ENCODE results near the gene LRRC7. TPM values are rescaled to one million over a fixed set of nuclear protein-coding genes. Genes with fewer than 3 reads are reported as not detected.

The LRRC7 gene
- total and polyA plus RNA-seq, 2 experiments from 2014 or later = 1.2 TPM; not detected in 1

DNA sequence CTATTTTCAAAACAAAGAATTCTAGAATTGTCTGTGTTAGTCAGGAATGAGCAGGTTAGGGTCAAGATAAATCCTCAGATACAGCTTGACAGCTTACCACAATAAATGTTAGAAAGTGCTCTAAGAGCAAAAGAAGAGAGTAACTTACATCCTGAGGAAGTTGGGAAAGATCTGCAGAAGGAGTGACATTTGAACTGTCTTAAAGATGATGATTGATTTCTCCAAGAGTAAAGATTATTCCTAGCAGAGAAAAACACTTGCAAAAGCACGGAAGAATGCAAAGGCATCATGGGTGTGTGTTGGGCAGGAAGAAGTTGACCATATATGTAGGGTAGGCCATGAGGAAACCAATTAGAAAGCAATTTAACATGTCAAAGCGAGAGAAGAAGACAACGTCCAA lies 175.4 kb downstream of the LRRC7 start:
- TF ChIP-seq, protein P1, sequence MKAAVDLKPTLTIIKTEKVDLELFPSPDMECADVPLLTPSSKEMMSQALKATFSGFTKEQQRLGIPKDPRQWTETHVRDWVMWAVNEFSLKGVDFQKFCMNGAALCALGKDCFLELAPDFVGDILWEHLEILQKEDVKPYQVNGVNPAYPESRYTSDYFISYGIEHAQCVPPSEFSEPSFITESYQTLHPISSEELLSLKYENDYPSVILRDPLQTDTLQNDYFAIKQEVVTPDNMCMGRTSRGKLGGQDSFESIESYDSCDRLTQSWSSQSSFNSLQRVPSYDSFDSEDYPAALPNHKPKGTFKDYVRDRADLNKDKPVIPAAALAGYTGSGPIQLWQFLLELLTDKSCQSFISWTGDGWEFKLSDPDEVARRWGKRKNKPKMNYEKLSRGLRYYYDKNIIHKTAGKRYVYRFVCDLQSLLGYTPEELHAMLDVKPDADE (IDR thresholded peaks at IDR 0.05) = no peak
- TF ChIP-seq ZNF331 (CRISPR knock-in tag; IDR thresholded peaks at IDR 0.05; ENCODE audit: low read depth) = no peak
- TF ChIP-seq, protein P2, sequence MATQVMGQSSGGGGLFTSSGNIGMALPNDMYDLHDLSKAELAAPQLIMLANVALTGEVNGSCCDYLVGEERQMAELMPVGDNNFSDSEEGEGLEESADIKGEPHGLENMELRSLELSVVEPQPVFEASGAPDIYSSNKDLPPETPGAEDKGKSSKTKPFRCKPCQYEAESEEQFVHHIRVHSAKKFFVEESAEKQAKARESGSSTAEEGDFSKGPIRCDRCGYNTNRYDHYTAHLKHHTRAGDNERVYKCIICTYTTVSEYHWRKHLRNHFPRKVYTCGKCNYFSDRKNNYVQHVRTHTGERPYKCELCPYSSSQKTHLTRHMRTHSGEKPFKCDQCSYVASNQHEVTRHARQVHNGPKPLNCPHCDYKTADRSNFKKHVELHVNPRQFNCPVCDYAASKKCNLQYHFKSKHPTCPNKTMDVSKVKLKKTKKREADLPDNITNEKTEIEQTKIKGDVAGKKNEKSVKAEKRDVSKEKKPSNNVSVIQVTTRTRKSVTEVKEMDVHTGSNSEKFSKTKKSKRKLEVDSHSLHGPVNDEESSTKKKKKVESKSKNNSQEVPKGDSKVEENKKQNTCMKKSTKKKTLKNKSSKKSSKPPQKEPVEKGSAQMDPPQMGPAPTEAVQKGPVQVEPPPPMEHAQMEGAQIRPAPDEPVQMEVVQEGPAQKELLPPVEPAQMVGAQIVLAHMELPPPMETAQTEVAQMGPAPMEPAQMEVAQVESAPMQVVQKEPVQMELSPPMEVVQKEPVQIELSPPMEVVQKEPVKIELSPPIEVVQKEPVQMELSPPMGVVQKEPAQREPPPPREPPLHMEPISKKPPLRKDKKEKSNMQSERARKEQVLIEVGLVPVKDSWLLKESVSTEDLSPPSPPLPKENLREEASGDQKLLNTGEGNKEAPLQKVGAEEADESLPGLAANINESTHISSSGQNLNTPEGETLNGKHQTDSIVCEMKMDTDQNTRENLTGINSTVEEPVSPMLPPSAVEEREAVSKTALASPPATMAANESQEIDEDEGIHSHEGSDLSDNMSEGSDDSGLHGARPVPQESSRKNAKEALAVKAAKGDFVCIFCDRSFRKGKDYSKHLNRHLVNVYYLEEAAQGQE (IDR thresholded peaks at IDR 0.05; ENCODE audit: unreplicated experiment) = no peak
- TF ChIP-seq CREB1 (CRISPR knock-in tag; IDR thresholded peaks at IDR 0.05; ENCODE audit: low read depth) = no peak
- TF ChIP-seq STAT1 (IDR thresholded peaks at IDR 0.05; ENCODE audit: unreplicated experiment) = no peak
- no peaks in the 10 kb centered on the region for H3K36me3 ChIP-seq (ENCODE audit: insufficient read depth)
- Mint-ChIP-seq H3K27me3 (ENCODE audit: insufficient read depth, low read depth, poor library complexity) (no peaks in the 10 kb centered on the region), H3K4me3 (no peak overlapping the region), H3K36me3 (ENCODE audit: low read depth) (no peaks in the 10 kb centered on the region), H3K27ac (no peak overlapping the region; the same call in none of the 2 replicates), H3K9me3 (no peaks in the 10 kb centered on the region), H3K4me1 (peaks cover 34% of the 10 kb centered on the region)
- H3K27ac ChIP-seq (ENCODE audit: low read depth) = no peak overlapping the region
- no peaks in the 10 kb centered on the region for H3K27me3 ChIP-seq (ENCODE audit: insufficient read depth)
- no peak overlapping the region for H3K4me2 ChIP-seq
- no peak overlapping the region for H3K4me3 ChIP-seq
- no peak overlapping the region; the same call in 1 of the 2 replicates for H2AFZ ChIP-seq
- no peaks in the 10 kb centered on the region; the same call in 1 of the 2 replicates for H3K9me2 ChIP-seq (ENCODE audit: insufficient read depth)
- ATAC-seq (no peak), DNase-seq (ENCODE audit: low spot score) (no peak)
- H3K4me1 ChIP-seq (ENCODE audit: insufficient read depth) = peaks cover 27% of the 10 kb centered on the region
- no peaks in the 10 kb centered on the region for H3F3A ChIP-seq (replicated peaks; ENCODE audit: low read depth)
- no peaks in the 10 kb centered on the region for H3K79me2 ChIP-seq (replicated peaks; ENCODE audit: insufficient read depth)
- no peaks in the 10 kb centered on the region for H4K20me1 ChIP-seq (replicated peaks; ENCODE audit: insufficient read depth)

DNA sequence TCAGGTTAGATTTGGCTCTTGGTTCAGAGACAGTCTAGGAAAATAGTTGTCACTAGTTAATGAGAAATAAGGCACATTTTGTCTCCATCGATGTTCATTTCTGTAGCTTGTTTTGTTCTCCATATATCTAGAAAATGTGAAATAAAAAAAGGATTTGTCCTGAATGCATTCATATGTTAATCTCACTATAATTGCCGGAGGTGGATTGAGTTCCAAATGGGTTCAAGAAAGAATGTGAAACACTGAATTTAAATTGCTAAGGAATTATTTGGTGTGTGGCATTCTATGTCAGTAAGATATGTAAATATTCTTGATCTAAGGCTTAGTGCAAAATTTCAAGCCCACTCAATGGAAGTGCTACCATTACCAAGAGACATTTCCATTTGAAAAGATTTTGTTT lies 176.7 kb downstream of the LRRC7 start:
- H4K20me1 ChIP-seq (replicated peaks; ENCODE audit: insufficient read depth) = no peaks in the 10 kb centered on the region
- H3K4me1 ChIP-seq (ENCODE audit: insufficient read depth) = peaks cover 21% of the 10 kb centered on the region
- H3K4me3 Mint-ChIP-seq = no peak overlapping the region
- no peaks in the 10 kb centered on the region for H3K9me3 Mint-ChIP-seq
- H3K36me3 Mint-ChIP-seq (ENCODE audit: low read depth) = no peaks in the 10 kb centered on the region
- no peaks in the 10 kb centered on the region for H3K79me2 ChIP-seq (replicated peaks; ENCODE audit: insufficient read depth)
- no peak for TF ChIP-seq ZNF331 (CRISPR knock-in tag; IDR thresholded peaks at IDR 0.05; ENCODE audit: low read depth)
- TF ChIP-seq, protein P1 (IDR thresholded peaks at IDR 0.05) = no peak
- TF ChIP-seq, protein P3, sequence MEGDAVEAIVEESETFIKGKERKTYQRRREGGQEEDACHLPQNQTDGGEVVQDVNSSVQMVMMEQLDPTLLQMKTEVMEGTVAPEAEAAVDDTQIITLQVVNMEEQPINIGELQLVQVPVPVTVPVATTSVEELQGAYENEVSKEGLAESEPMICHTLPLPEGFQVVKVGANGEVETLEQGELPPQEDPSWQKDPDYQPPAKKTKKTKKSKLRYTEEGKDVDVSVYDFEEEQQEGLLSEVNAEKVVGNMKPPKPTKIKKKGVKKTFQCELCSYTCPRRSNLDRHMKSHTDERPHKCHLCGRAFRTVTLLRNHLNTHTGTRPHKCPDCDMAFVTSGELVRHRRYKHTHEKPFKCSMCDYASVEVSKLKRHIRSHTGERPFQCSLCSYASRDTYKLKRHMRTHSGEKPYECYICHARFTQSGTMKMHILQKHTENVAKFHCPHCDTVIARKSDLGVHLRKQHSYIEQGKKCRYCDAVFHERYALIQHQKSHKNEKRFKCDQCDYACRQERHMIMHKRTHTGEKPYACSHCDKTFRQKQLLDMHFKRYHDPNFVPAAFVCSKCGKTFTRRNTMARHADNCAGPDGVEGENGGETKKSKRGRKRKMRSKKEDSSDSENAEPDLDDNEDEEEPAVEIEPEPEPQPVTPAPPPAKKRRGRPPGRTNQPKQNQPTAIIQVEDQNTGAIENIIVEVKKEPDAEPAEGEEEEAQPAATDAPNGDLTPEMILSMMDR (conservative IDR thresholded peaks at IDR 0.05; ENCODE audit: low read depth in 2 of 2) = no peak
- TF ChIP-seq CREB1 (CRISPR knock-in tag; IDR thresholded peaks at IDR 0.05; ENCODE audit: low read depth) = no peak
- TF ChIP-seq NANOG (IDR thresholded peaks at IDR 0.05; ENCODE audit: borderline replicate concordance) = 0 out of 2 replicates have a peak, but pooled peaks have one; percentile 33
- H3K4me2 ChIP-seq = peak overlapping the region; percentile 17; the same call in 1 of the 2 replicates
- H3K9me2 ChIP-seq (ENCODE audit: insufficient read depth) = no peaks in the 10 kb centered on the region; the same call in 1 of the 2 replicates
- ATAC-seq (no peak), DNase-seq (ENCODE audit: low spot score) (peak; percentile 17)
- H3K4me3 ChIP-seq = no peak overlapping the region
- H3K27ac Mint-ChIP-seq = peak overlapping the region; percentile 90
- no peak overlapping the region for H2AFZ ChIP-seq
- H3K27me3 ChIP-seq (ENCODE audit: insufficient read depth) = no peaks in the 10 kb centered on the region
- no peak overlapping the region for H3K27ac ChIP-seq (ENCODE audit: low read depth)
- H3K27me3 Mint-ChIP-seq (ENCODE audit: insufficient read depth, low read depth, poor library complexity) = no peaks in the 10 kb centered on the region
- no peaks in the 10 kb centered on the region for H3K36me3 ChIP-seq (ENCODE audit: insufficient read depth)
- no peaks in the 10 kb centered on the region for H3F3A ChIP-seq (replicated peaks; ENCODE audit: low read depth)
- peaks cover 29% of the 10 kb centered on the region; the same call in 2 of the 3 replicates for H3K4me1 Mint-ChIP-seq
